B cell (primary cell): ENCODE measurements around the gene TUBB4B. TPM values are rescaled to one million over a fixed set of nuclear protein-coding genes. Genes with fewer than 3 reads are reported as not detected.

ENCODE experiments used
- ATAC-seq: fragments of 200-7000 bp; cut with Tn5 transposase; one replicate; pipeline ENCODE4 v1.10.0; 2021; ENCODE audit warnings: low read depth, mild to moderate bottlenecking, moderate number of reproducible peaks, moderate library complexity
- CTCF ChIA-PET: fragments of 350-600 bp; sonication (Branson Sonifier 250); formaldehyde crosslinking; loops from one replicate; lab custom pipeline; 2021; ENCODE audit warnings: antibody characterized with exemption, inconsistent platforms; lab: Charles Lee
- POLR2A ChIA-PET: fragments of 350-600 bp; sonication (Branson Sonifier 250); formaldehyde crosslinking; loops from one replicate; lab custom pipeline; 2021; ENCODE audit warnings: antibody characterized with exemption; lab: Charles Lee
- DNase-seq: peaks from one replicate; pipeline ENCODE4 v3.0.0; 2013
- H2AFZ ChIP-seq: 2 replicates; pipeline ENCODE4 v1.6.1; 2012; ENCODE audit warnings: mild to moderate bottlenecking, low read depth, low read length; ENCODE audit not compliant: insufficient read depth, poor library complexity, severe bottlenecking
- H3K27ac ChIP-seq, 2 donors: 1 replicate in 1 of 2; 2 replicates in 1 of 2; pipeline ENCODE4 v1.5.1; 2012 to 2013; ENCODE audit warnings: low read length in 2 of 2, mild to moderate bottlenecking in 2 of 2, moderate library complexity in 1 of 2
- H3K27me3 ChIP-seq, 4 experiments: fragments of 200-600 bp in 1 of 4; sonication (generic) in 1 of 4; replicated peaks in 1 of 4; 1 replicate in 2 of 4; 2 replicates in 2 of 4; pipeline versions ENCODE4 v1.6.1 to v1.7.0; 2013 to 2016; ENCODE audit warnings: low read length in 3 of 4, mild to moderate bottlenecking in 2 of 4, mixed read lengths in 1 of 4, moderate library complexity in 1 of 4; ENCODE audit not compliant: insufficient read depth in 4 of 4, control insufficient read depth in 3 of 4; ENCODE audit errors: control extremely low read depth in 1 of 4
- H3K36me3 ChIP-seq, 2 experiments: replicated peaks in 1 of 2; 1 replicate in 1 of 2; 2 replicates in 1 of 2; pipeline versions ENCODE4 v1.6.1 to v1.7.1; 2013; ENCODE audit warnings: low read length in 1 of 2; ENCODE audit not compliant: insufficient read depth in 2 of 2, control insufficient read depth in 1 of 2; ENCODE audit errors: control extremely low read depth in 1 of 2, extremely low read depth in 1 of 2
- H3K4me1 ChIP-seq, 2 donors: fragments of 200-600 bp in 1 of 2; sonication (generic) in 1 of 2; 1 replicate in 1 of 2; 2 replicates in 1 of 2; pipeline versions ENCODE4 v1.5.1 to v1.6.1; 2013 to 2017; ENCODE audit warnings: low read length in 2 of 2; ENCODE audit not compliant: control insufficient read depth in 2 of 2, insufficient read depth in 2 of 2
- H3K4me2 ChIP-seq: replicated peaks from 2 replicates; pipeline ENCODE3; 2012; ENCODE audit warnings: mild to moderate bottlenecking, low read depth, low read length; ENCODE audit not compliant: poor library complexity, severe bottlenecking
- H3K4me3 ChIP-seq, 5 experiments: fragments of 200-600 bp in 1 of 5; sonication (generic) in 1 of 5; 1 replicate in 3 of 5; 2 replicates in 2 of 5; pipeline versions ENCODE4 v1.5.1 to v1.7.0; 2011 to 2016; ENCODE audit warnings: low read length in 4 of 5, mild to moderate bottlenecking in 4 of 5, low read depth in 2 of 5, control low read depth in 1 of 5, moderate library complexity in 1 of 5; ENCODE audit not compliant: insufficient read depth in 1 of 5; ENCODE audit errors: control extremely low read depth in 1 of 5, extremely low read depth in 1 of 5
- H3K79me2 ChIP-seq: fragments of 200-600 bp; sonication (generic); one replicate; pipeline ENCODE4 v1.6.0; 2016; ENCODE audit warnings: low read length; ENCODE audit not compliant: control insufficient read depth, insufficient read depth
- H3K9ac ChIP-seq: fragments of 200-600 bp; sonication (generic); 2 replicates; pipeline ENCODE4 v1.6.1; 2017; ENCODE audit warnings: mild to moderate bottlenecking, low read length, moderate library complexity
- H3K9me3 ChIP-seq, 3 donors: one replicate each; pipeline versions ENCODE4 v1.6.1 to v1.7.1; 2013; ENCODE audit warnings: low read length in 2 of 3; ENCODE audit not compliant: control insufficient read depth in 2 of 3, insufficient read depth in 1 of 3; ENCODE audit errors: control extremely low read depth in 1 of 3
- H4K20me1 ChIP-seq: 2 replicates; pipeline ENCODE4 v1.6.0; 2012; ENCODE audit warnings: mild to moderate bottlenecking, low read length; ENCODE audit not compliant: insufficient read depth, control insufficient read depth, poor library complexity, severe bottlenecking
- H3K27ac Mint-ChIP-seq: one replicate; pipeline ENCODE4 v1.8.0; 2021; ENCODE audit warnings: mixed read lengths
- H3K27me3 Mint-ChIP-seq: one replicate; pipeline ENCODE4 v1.8.0; 2021; ENCODE audit warnings: mixed read lengths
- H3K4me1 Mint-ChIP-seq: one replicate; pipeline ENCODE4 v1.8.0; 2021; ENCODE audit warnings: mixed read lengths
- H3K4me3 Mint-ChIP-seq: one replicate; pipeline ENCODE4 v1.8.0; 2021; ENCODE audit warnings: mixed read lengths
- H3K9me3 Mint-ChIP-seq: one replicate; pipeline ENCODE4 v1.8.0; 2022; ENCODE audit warnings: mixed read lengths; ENCODE audit not compliant: insufficient read depth
- EZH2 ChIP-seq: IDR thresholded peaks from 2 replicates; pipeline ENCODE4 v1.6.1; 2012; ENCODE audit warnings: borderline replicate concordance, low read depth, mild to moderate bottlenecking, moderate library complexity, low read length; ENCODE audit not compliant: insufficient read depth, poor library complexity, severe bottlenecking
- WGBS: methylation state at CpG from one replicate; pipeline ENCODE4 v1.1.5; 2013; ENCODE audit warnings: missing lambda C conversion rate; ENCODE audit not compliant: insufficient coverage; 5-methylcytosine and 5-hydroxymethylcytosine counted together
- intact Hi-C: fragments of 100-400 bp; cut with micrococcal nuclease; formaldehyde crosslinking; loops from one replicate; pipeline ENCODE4 v1.10.0; 2022
- polyA plus RNA-seq: library from polyadenylated mRNA; depleted of rRNA; stranded (reverse); fragments of >200 nt; gene quantifications from 2 replicates; pipeline ENCODE4 v1.2.3, GENCODE V29; 2012
- total RNA-seq, 2 donors: library from RNA; stranded (reverse); fragments of 120-200 nt in 1 of 2; gene quantifications; 1 replicate in 1 of 2; 2 replicates in 1 of 2; pipeline versions ENCODE4 v1.2.3 to v1.2.4, GENCODE V29; 2013 to 2022
- TF ChIP-seq, protein P1 (sequence below): fragments of 200-600 bp; IDR thresholded peaks from one replicate; pipeline ENCODE4 v1.8.0; 2022; ENCODE audit warnings: antibody characterized with exemption, mild to moderate bottlenecking

The TUBB4B gene
- total and polyA plus RNA-seq, 2 donors (not counting 1 experiment from before 2014, with no cell fraction given): 110 to 261 TPM

DNA sequence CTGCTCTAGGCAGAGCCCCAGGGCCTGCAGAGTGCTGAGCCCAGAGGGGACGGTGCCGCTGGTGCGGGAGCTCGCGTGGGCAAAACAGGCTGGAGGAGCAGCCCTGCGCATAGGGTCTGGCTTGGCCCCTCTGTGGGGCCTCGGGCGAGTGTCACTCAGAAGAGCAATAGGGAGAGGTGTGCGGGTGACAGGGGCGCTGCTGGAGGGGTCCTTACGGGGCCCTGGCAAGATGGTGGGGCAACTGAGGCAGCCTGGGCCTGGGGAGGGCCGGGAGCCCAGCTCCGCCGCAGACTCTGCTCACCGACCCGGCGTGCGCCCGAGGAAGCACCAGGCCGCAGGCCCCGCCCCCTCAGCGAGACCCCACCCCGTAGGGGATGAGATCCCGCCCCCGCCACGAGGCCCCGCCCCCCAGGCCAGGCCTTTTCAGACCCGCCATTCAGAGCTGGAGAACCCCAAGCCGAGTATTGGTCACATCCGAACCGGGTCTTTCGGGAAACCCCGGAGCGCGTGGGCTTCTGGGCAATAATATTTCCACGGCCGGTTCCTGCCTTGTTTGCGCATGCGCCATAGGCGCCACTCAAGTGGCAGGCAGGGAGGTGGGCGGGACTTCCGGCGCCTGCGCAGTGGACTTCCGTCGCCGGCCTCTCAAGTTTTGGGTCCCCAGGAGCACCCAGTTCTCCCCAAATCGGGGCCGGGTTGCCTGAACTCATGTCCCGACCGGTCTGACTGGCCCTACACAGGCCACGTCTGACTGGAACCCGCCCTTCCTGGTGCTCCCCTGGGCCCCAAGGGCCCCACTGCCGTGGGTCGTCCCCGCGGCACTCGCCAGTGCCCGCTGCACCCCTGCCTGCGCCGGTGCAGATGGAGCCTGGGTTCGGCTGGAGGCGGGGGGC lies 17.8 kb upstream of the TUBB4B start:
- Histone ChIP-seq H3K4me1 (peaks cover 13 to 32% of the 10 kb centered on the region in 2 donors), H4K20me1 (no peaks in the 10 kb centered on the region), H3K9me3 (no peaks in the 10 kb centered on the region), H3K79me2 (no peaks in the 10 kb centered on the region), H3K27ac (peak overlapping the region; percentile 79 to 91), H2AFZ (peak overlapping the region; percentile 96), H3K36me3 (no peaks in the 10 kb centered on the region), H3K27me3 (peaks cover 0 to 12% (median 0%) of the 10 kb centered on the region in 4 experiments), H3K4me3 (peak overlapping the region; percentile 36 to 77 (median 71)), H3K9ac (peak overlapping the region; percentile 75), H3K4me2 (peak overlapping the region; percentile 95)
- ATAC-seq: peak; percentile 92
- TF ChIP-seq, protein P1, sequence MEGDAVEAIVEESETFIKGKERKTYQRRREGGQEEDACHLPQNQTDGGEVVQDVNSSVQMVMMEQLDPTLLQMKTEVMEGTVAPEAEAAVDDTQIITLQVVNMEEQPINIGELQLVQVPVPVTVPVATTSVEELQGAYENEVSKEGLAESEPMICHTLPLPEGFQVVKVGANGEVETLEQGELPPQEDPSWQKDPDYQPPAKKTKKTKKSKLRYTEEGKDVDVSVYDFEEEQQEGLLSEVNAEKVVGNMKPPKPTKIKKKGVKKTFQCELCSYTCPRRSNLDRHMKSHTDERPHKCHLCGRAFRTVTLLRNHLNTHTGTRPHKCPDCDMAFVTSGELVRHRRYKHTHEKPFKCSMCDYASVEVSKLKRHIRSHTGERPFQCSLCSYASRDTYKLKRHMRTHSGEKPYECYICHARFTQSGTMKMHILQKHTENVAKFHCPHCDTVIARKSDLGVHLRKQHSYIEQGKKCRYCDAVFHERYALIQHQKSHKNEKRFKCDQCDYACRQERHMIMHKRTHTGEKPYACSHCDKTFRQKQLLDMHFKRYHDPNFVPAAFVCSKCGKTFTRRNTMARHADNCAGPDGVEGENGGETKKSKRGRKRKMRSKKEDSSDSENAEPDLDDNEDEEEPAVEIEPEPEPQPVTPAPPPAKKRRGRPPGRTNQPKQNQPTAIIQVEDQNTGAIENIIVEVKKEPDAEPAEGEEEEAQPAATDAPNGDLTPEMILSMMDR: no peak
- no peak for TF ChIP-seq EZH2
- Mint-ChIP-seq H3K9me3 (no peaks in the 10 kb centered on the region), H3K27me3 (peaks cover 4% of the 10 kb centered on the region), H3K4me3 (peak overlapping the region; percentile 86), H3K27ac (peak overlapping the region; percentile 82), H3K4me1 (peaks cover 16% of the 10 kb centered on the region)
- ChIA-PET CTCF (interaction anchor here (0.5 to 7.0 kb wide), 12 partner anchors 15 to 194 kb away, joined by 3 to 76 read pairs (median 4); partner anchors contain the start of genes ANAPC2, NDOR1, SSNA1 and TMEM203), POLR2A (interaction anchor here (0.5 to 3.1 kb wide), 15 partner anchors 9 to 465 kb away, joined by 3 to 15 read pairs (median 5); partner anchors contain the start of genes ANAPC2, LCN8, NDOR1 and SSNA1)
- WGBS: 1% methylated on average over 63 of the region's 63 CpGs
- peak; percentile 99 for DNase-seq
- intact Hi-C loops: loop anchor here (1.0 to 5.0 kb wide), 7 partner anchors 13 to 384 kb away; partner anchors contain the start of genes ARRDC1, NDOR1, TMEM203 and TPRN
